ENCODE measurements around the gene CNTFR.

The CNTFR gene

DNA sequence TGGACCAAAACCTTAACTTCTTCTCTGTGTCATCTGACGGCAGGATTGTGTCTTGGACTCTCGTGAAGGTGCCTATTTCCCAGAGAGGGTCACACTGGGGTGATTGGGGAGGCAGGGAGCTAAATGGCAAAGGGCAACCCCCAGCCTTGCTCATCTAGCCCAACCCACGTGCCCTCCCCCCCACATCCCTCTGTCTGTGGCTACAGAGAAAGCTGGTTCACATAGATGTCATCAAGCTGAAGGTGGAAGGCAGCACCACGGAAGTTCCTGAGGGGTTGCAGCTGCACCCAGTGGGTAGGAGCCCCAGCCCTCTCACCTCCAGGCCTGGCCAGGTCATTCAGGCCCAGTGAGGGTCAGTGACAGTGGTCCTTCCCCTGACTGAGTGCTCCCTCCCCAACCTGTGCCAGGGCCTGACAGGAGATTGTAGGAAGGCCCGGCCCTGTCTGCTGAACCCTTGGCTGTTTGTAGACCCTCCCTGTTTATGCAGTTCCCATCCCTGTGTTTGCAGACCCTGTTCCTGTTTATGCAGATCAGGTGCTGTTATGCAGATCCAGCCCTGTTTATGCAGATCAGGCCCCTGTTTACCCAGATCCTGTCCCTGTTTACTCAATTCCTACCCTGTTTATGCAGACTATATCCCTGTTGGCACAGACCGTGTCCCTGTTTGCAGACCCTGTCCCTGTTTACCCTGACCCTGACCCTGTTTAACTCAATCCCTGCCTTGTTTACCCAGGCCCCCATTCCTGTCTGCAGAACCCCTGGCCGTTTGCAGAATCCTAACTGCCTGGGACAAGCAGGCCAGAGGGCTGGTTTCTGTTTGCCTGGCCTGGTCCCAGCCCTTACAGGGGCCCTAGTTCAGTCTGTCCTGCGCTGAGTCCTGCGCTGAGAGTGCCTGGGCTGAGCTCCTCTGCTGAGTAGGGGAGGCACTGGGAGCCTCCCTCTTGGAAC, 77.1 kb downstream of the CNTFR start:
- POLR2A ChIA-PET, result interaction anchor here (1.9 kb wide), 1 partner anchor 11 kb away, joined by 6 read pairs; the partner anchor contains the start of gene ENHO
- CTCF ChIA-PET, result interaction anchor here (1.2 to 1.4 kb wide), 3 partner anchors 12 to 108 kb away, joined by 3 to 5 read pairs (median 4); no protein-coding TSS in a partner anchor
- DNase-seq (ENCODE audit: extremely low spot score), result no peak
- TF ChIP-seq ELF4 (IDR thresholded peaks at IDR 0.05) (no peak), BHLHE40 (IDR thresholded peaks at IDR 0.05; ENCODE audit: borderline replicate concordance) (no peak), LEF1 (IDR thresholded peaks at IDR 0.05; ENCODE audit: borderline replicate concordance) (no peak)

DNA sequence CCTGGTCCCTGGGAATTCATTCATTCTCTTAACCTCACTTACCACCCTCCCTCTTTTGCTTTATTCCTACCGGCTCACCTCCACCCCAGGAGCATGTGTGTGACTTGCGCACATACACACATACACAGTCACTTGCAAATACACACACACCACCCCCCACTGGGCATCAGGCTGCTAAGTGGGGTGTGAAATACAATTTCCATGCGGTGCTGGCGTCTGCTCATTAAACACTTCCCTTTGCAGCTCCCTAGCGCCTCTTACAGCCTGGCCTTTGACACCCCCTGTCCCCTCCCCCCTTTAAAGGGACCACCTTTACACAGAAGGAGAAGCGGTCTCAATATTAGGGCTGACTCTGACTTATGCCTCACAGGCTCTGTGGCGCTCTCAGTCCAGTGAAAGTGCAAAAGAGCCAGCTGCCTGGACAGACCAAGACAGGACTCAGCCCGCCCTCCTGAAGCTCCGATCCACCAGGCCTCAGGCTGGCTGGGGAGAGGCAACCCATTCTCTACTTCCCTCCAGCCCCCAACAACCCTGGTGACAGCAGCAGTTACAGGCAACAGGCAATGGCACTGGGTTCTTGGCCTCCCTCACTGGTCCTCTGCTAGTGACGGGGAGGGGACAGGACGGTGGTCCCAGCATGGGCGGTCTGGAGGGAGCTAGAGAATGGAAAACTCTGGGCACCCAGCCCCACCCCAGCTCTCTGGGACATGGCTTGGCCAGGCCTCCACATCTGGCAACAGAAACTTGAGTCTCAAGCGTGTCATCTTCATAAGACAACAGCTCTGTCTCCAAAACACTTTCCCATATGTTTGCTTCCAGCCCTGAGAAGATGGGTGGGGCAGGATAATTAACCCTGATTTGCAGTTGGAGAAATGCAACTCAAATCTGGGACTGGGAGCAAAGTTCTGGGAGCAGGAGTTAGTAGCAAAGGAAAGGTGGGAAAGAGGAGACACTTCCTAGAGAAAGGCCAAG, 78.7 kb downstream of the CNTFR start:
- DNase-seq (ENCODE audit: extremely low spot score), result no peak
- POLR2A ChIA-PET, result interaction anchor here (0.8 to 1.2 kb wide), 3 partner anchors 9 to 22 kb away, joined by 3 to 4 read pairs (median 3); no protein-coding TSS in a partner anchor
- TF ChIP-seq LEF1 (IDR thresholded peaks at IDR 0.05; ENCODE audit: borderline replicate concordance) (no peak), ELF4 (IDR thresholded peaks at IDR 0.05) (no peak), SUZ12 (IDR thresholded peaks at IDR 0.05) (no peak), SP1 (IDR thresholded peaks at IDR 0.05) (no peak), TARDBP (IDR thresholded peaks at IDR 0.05) (no peak), CTBP1 (IDR thresholded peaks at IDR 0.05; ENCODE audit: borderline replicate concordance) (no peak), HDGF (IDR thresholded peaks at IDR 0.05; ENCODE audit: borderline replicate concordance) (no peak), ZNF384 (IDR thresholded peaks at IDR 0.05) (no peak), ARNT (IDR thresholded peaks at IDR 0.05) (no peak), FOXM1 (IDR thresholded peaks at IDR 0.05; ENCODE audit: borderline replicate concordance) (no peak), FOXK2 (IDR thresholded peaks at IDR 0.05) (no peak), BHLHE40 (IDR thresholded peaks at IDR 0.05; ENCODE audit: borderline replicate concordance) (no peak), NFRKB (IDR thresholded peaks at IDR 0.05) (no peak)
- TF ChIP-seq, protein P1, sequence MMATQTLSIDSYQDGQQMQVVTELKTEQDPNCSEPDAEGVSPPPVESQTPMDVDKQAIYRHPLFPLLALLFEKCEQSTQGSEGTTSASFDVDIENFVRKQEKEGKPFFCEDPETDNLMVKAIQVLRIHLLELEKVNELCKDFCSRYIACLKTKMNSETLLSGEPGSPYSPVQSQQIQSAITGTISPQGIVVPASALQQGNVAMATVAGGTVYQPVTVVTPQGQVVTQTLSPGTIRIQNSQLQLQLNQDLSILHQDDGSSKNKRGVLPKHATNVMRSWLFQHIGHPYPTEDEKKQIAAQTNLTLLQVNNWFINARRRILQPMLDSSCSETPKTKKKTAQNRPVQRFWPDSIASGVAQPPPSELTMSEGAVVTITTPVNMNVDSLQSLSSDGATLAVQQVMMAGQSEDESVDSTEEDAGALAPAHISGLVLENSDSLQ (IDR thresholded peaks at IDR 0.05), result no peak
- CTCF ChIA-PET, result interaction anchor here (1.0 to 1.4 kb wide), 2 partner anchors 107 kb away, joined by 3 to 4 read pairs; no protein-coding TSS in a partner anchor

DNA sequence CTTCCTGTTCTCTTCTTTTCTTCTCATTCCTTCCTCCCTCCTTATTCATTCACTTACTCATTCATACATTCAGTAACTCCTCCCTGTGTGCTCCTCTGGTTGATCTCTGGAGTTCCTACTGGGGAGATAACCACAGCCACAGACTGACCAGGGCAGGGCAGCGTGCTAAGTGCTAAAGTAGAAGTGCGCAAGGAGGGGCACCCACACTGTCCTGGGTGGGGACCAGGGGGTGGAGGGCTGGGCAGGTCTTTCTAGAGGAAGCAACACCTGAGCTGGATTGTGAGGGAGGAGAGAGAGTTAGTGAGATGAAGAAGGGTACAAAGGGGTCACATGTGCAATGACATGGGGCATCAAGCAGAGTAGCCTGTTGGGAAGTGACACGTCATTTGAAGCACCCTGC, 80.6 kb downstream of the CNTFR start:
- no peak for DNase-seq (ENCODE audit: extremely low spot score)
- ChIA-PET CTCF (no interaction called here), POLR2A (no interaction called here)
- TF ChIP-seq BHLHE40 (IDR thresholded peaks at IDR 0.05; ENCODE audit: borderline replicate concordance), result no peak
- no peak for TF ChIP-seq CTBP1 (IDR thresholded peaks at IDR 0.05; ENCODE audit: borderline replicate concordance)
- no peak for TF ChIP-seq LEF1 (IDR thresholded peaks at IDR 0.05; ENCODE audit: borderline replicate concordance)
- no peak for TF ChIP-seq FOXM1 (IDR thresholded peaks at IDR 0.05; ENCODE audit: borderline replicate concordance)
- no peak for TF ChIP-seq SP1 (IDR thresholded peaks at IDR 0.05)
- no peak for TF ChIP-seq SUZ12 (IDR thresholded peaks at IDR 0.05)
- no peak for TF ChIP-seq NFRKB (IDR thresholded peaks at IDR 0.05)
- no peak for TF ChIP-seq TARDBP (IDR thresholded peaks at IDR 0.05)

DNA sequence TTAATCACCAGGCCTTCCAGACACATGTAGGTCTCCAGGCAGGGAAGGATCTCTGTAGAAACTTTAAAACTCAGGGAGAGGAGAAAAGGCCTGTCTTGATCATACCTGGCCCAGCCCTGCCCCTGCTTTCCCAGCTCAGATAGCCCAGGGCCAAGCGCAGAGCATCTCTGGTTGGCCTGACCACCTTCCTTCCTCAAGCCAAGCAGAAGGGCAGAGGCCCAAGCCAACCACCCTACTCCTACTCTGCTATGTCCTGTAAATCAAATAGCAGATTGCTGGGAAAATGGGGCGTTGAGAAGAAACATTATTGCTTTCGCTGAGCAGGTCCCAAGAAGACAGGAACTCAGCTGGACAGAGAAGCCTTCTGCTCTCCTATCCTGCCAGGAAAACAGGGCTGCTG, 81.1 kb downstream of the CNTFR start:
- CTCF ChIA-PET, result interaction anchor here (0.6 kb wide), 1 partner anchor 39 kb away, joined by 3 read pairs; no protein-coding TSS in a partner anchor
- TF ChIP-seq ELF4 (IDR thresholded peaks at IDR 0.05) (no peak), ZNF384 (IDR thresholded peaks at IDR 0.05) (no peak), HDGF (IDR thresholded peaks at IDR 0.05; ENCODE audit: borderline replicate concordance) (no peak), BHLHE40 (IDR thresholded peaks at IDR 0.05; ENCODE audit: borderline replicate concordance) (no peak)
- POLR2A ChIA-PET, result no interaction called here
- no peak for DNase-seq (ENCODE audit: extremely low spot score)

DNA sequence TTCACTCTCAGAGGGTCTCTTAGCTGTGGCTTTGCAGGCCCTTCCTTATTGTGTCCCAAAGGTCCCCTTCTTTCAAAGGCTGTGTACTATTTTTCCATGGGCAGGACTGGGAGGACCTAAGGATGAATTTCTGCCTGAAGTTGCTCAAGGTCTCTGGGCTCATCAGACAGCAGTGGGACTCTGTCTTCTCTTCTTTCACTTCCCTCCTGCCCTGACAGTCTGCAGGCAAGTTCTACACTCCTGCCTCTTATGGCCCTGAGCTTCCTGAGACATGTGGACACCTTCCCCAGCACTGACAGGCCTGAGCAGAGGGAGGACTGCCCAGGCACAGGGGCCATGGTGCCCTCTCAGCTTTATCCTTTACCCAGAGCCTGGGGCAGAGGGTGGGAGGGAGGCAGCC, 81.6 kb downstream of the CNTFR start:
- TF ChIP-seq ZNF384 (IDR thresholded peaks at IDR 0.05) (no peak), CTBP1 (IDR thresholded peaks at IDR 0.05; ENCODE audit: borderline replicate concordance) (no peak), SP1 (IDR thresholded peaks at IDR 0.05) (no peak), LEF1 (IDR thresholded peaks at IDR 0.05; ENCODE audit: borderline replicate concordance) (no peak), FOXK2 (IDR thresholded peaks at IDR 0.05) (no peak), ELF4 (IDR thresholded peaks at IDR 0.05) (no peak), FOXM1 (IDR thresholded peaks at IDR 0.05; ENCODE audit: borderline replicate concordance) (no peak), TARDBP (IDR thresholded peaks at IDR 0.05) (no peak), NFRKB (IDR thresholded peaks at IDR 0.05) (no peak), HDGF (IDR thresholded peaks at IDR 0.05; ENCODE audit: borderline replicate concordance) (no peak), ARNT (IDR thresholded peaks at IDR 0.05) (no peak), L3MBTL2 (conservative IDR thresholded peaks at IDR 0.05) (no peak), FOXA1 (IDR thresholded peaks at IDR 0.05) (no peak)
- TF ChIP-seq, protein P1 (IDR thresholded peaks at IDR 0.05), result no peak
- ChIA-PET POLR2A (no interaction called here), CTCF (interaction anchor here (0.6 kb wide), 1 partner anchor 40 kb away, joined by 3 read pairs; no protein-coding TSS in a partner anchor)
- DNase-seq (ENCODE audit: extremely low spot score), result no peak

DNA sequence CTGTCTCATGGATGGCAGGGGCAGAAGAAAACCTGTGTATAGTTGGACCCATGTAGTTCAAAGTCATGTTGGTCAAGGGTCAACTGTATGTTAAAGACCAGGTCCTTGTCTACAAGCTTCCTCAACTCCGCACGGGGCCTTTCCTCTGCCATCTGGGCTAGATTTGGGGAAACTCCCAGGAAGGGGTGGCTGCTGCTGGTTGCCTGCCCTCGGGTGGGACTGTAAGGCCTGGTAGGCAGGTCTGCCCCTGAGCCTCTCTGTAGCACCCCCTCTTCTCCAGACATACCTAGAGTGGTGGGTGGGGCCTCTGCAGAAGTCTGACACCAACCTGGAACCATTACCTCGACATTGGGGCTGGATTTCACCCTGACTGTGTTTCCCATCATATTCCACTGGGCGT, 82.0 kb downstream of the CNTFR start:
- DNase-seq (ENCODE audit: extremely low spot score), result no peak
- ChIA-PET POLR2A (no interaction called here), CTCF (no interaction called here)
- no peak for TF ChIP-seq BHLHE40 (IDR thresholded peaks at IDR 0.05; ENCODE audit: borderline replicate concordance)
- TF ChIP-seq TARDBP (IDR thresholded peaks at IDR 0.05), result no peak
- no peak for TF ChIP-seq ELF4 (IDR thresholded peaks at IDR 0.05)
- TF ChIP-seq FOXA1 (IDR thresholded peaks at IDR 0.05), result no peak
- TF ChIP-seq ARNT (IDR thresholded peaks at IDR 0.05), result no peak
- no peak for TF ChIP-seq LEF1 (IDR thresholded peaks at IDR 0.05; ENCODE audit: borderline replicate concordance)
- no peak for TF ChIP-seq L3MBTL2 (conservative IDR thresholded peaks at IDR 0.05)
- TF ChIP-seq SUZ12 (IDR thresholded peaks at IDR 0.05), result no peak
- no peak for TF ChIP-seq FOXM1 (IDR thresholded peaks at IDR 0.05; ENCODE audit: borderline replicate concordance)
- TF ChIP-seq FOXK2 (IDR thresholded peaks at IDR 0.05), result no peak
- TF ChIP-seq, protein P1 (IDR thresholded peaks at IDR 0.05), result no peak
- TF ChIP-seq CTBP1 (IDR thresholded peaks at IDR 0.05; ENCODE audit: borderline replicate concordance), result no peak
- TF ChIP-seq ZNF384 (IDR thresholded peaks at IDR 0.05), result no peak
- no peak for TF ChIP-seq NFRKB (IDR thresholded peaks at IDR 0.05)
- no peak for TF ChIP-seq HDGF (IDR thresholded peaks at IDR 0.05; ENCODE audit: borderline replicate concordance)
- no peak for TF ChIP-seq SP1 (IDR thresholded peaks at IDR 0.05)
